Femur (tissue), 1 donor: ENCODE measurements around the gene ZSCAN5C.
"Not testable (repeated sequence)": the region's sequence is repeated elsewhere in the genome, so short reads cannot be mapped to it uniquely, and the experiment has no call there.

ENCODE experiments used
- DNase-seq: peaks from one replicate; pipeline ENCODE4 v3.0.0-alpha.2; 2017

Gene ZSCAN5C

GRCh38 chr19:56201973-56202372 lies at the start of gene ZSCAN5C:
ZSCAN5C (plus strand) TSS chr19:56202273; CDS start chr19:56205914, 3,641 bp downstream.
- DNase-seq, result no peak

GRCh38 chr19:56152644-56153043 lies 49.4 kb upstream of the ZSCAN5C start:
- no peak for DNase-seq

- no peak for DNase-seq
These were observed 48.6 kb upstream of the ZSCAN5C start for GRCh38 chr19:56153507-56153906.

- no peak for DNase-seq
These were observed 46.9 kb upstream of the ZSCAN5C start for GRCh38 chr19:56155124-56155687.

GRCh38 chr19:56156768-56157167 lies 45.3 kb upstream of the ZSCAN5C start:
- no peak for DNase-seq

GRCh38 chr19:56158170-56158757 lies 43.8 kb upstream of the ZSCAN5C start:
- no peak for DNase-seq

- DNase-seq, result no peak
These were observed 43.0 kb upstream of the ZSCAN5C start for GRCh38 chr19:56159009-56159559.

GRCh38 chr19:56159622-56160271 lies 42.3 kb upstream of the ZSCAN5C start:
- no peak for DNase-seq

GRCh38 chr19:56161534-56161933 lies 40.5 kb upstream of the ZSCAN5C start:
- DNase-seq, result no peak

GRCh38 chr19:56162258-56162657 lies 39.8 kb upstream of the ZSCAN5C start:
- no peak for DNase-seq

- DNase-seq, result no peak
These were observed 39.0 kb upstream of the ZSCAN5C start for GRCh38 chr19:56163097-56163496.

GRCh38 chr19:56167064-56167578 lies 35.0 kb upstream of the ZSCAN5C start:
- DNase-seq, result no peak

GRCh38 chr19:56170261-56170660 lies 31.8 kb upstream of the ZSCAN5C start:
- no peak for DNase-seq

GRCh38 chr19:56174086-56174485 lies 28.0 kb upstream of the ZSCAN5C start:
- no peak for DNase-seq

- DNase-seq, result no peak
These were observed 27.5 kb upstream of the ZSCAN5C start for GRCh38 chr19:56174550-56174949.

GRCh38 chr19:56175861-56176307 lies 26.2 kb upstream of the ZSCAN5C start, which contains the start of gene GALP:
GALP (plus strand) TSS chr19:56176008; CDS start chr19:56177109, 1,101 bp downstream.
- not testable (repeated sequence) for DNase-seq

GRCh38 chr19:56176310-56176709 lies 25.8 kb upstream of the ZSCAN5C start:
- not testable (repeated sequence) for DNase-seq

- no peak for DNase-seq
These were observed 25.2 kb upstream of the ZSCAN5C start for GRCh38 chr19:56176881-56177280.

GRCh38 chr19:56177564-56178243 lies 24.4 kb upstream of the ZSCAN5C start:
- DNase-seq, result no peak

- no peak for DNase-seq
These were observed 12.3 kb upstream of the ZSCAN5C start for GRCh38 chr19:56189785-56190184.

- DNase-seq, result no peak
These were observed 11.0 kb upstream of the ZSCAN5C start for GRCh38 chr19:56191115-56191514.

- DNase-seq, result no peak
These were observed 10.4 kb upstream of the ZSCAN5C start for GRCh38 chr19:56191711-56192110.
